Astrocyte of the spinal cord (primary cell): Measurements from ENCODE around the gene TCFL5.

Experiments
- DNase-seq: peaks from one replicate; pipeline ENCODE4 v3.0.0; 2011; ENCODE audit warnings: low read depth, low spot score
- H3K4me3 ChIP-seq: 2 replicates; pipeline ENCODE4 v1.5.1; 2011; ENCODE audit warnings: low read depth, mild to moderate bottlenecking, low read length, moderate library complexity
- CTCF ChIP-seq: IDR thresholded peaks from 2 replicates; pipeline ENCODE4 v1.5.1; 2012; ENCODE audit warnings: low read depth, mild to moderate bottlenecking, low read length, inconsistent platforms
- in situ Hi-C: cut with HindIII; loops from 2 replicates; pipeline ENCODE4 v1.10.0; 2017; ENCODE audit warnings: low sequenced_read_pairs

TCFL5 gene

GRCh38 chr20:62819494-62820174 is 42.0 kb downstream of the TCFL5 start:
- in situ Hi-C loops, result no loop called here
- no peak overlapping the region for H3K4me3 ChIP-seq
- no peak for TF ChIP-seq CTCF
- DNase-seq, result peak; percentile 36

GRCh38 chr20:62818592-62819493 is 42.8 kb downstream of the TCFL5 start:
- peak; percentile 36 for DNase-seq
- no peak overlapping the region for H3K4me3 ChIP-seq
- no peak for TF ChIP-seq CTCF
- in situ Hi-C loops, result no loop called here

- in situ Hi-C loops, result no loop called here
- DNase-seq, result no peak
- no peak for TF ChIP-seq CTCF
- no peak overlapping the region for H3K4me3 ChIP-seq
Measured at GRCh38 chr20:62817975-62818591, 43.5 kb downstream of the TCFL5 start.

- in situ Hi-C loops, result no loop called here
- no peak for TF ChIP-seq CTCF
- H3K4me3 ChIP-seq, result no peak within 1 kb of the TSS
- no peak for DNase-seq
Measured at GRCh38 chr20:62816884-62817873, 44.4 kb downstream of the TCFL5 start, which contains the start of gene COL9A3. COL9A3 (plus strand) TSS chr20:62817050; CDS start chr20:62817065, 15 bp downstream.

- in situ Hi-C loops, result no loop called here
- TF ChIP-seq CTCF, result no peak
- no peak overlapping the region for H3K4me3 ChIP-seq
- DNase-seq, result no peak
Measured at GRCh38 chr20:62816031-62816883, 45.4 kb downstream of the TCFL5 start.
